Measurements from ENCODE around the gene LENEP.

DNA sequence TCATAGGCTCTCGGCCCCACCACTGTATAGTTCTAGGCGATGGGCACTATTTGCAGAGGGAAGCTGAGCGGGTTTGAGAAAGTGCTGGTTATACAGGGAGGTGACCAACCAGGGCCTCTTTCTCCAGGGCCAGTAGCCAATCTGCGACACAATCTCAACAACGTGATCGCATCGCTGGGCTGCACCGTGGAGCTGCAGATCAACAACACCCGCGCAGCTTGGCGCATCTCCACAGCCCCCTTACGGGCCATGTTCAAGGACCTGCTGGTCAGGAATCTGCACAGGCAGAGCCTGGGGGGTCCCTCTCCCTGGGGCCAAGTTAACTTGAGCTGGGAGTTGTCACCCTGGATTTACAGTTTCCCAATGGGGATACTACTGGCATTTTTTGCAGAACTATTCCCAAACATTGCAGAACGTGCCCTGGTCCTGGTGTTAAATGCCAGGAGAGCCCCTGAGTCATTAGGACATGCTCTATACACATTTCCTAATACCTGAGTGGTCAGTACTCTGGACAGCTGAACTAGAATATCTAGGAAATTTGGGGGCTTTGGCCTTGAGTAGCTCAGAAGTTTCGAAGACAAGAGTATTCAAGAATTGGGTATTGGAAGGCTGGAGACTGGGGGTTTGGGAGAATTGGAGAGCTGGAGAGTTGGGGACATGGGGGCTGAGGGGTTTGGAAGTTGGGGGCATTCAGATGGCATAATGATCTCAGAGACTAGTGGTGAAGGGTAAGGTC is 47.1 kb downstream of the LENEP start:
- TF ChIP-seq, protein P1, sequence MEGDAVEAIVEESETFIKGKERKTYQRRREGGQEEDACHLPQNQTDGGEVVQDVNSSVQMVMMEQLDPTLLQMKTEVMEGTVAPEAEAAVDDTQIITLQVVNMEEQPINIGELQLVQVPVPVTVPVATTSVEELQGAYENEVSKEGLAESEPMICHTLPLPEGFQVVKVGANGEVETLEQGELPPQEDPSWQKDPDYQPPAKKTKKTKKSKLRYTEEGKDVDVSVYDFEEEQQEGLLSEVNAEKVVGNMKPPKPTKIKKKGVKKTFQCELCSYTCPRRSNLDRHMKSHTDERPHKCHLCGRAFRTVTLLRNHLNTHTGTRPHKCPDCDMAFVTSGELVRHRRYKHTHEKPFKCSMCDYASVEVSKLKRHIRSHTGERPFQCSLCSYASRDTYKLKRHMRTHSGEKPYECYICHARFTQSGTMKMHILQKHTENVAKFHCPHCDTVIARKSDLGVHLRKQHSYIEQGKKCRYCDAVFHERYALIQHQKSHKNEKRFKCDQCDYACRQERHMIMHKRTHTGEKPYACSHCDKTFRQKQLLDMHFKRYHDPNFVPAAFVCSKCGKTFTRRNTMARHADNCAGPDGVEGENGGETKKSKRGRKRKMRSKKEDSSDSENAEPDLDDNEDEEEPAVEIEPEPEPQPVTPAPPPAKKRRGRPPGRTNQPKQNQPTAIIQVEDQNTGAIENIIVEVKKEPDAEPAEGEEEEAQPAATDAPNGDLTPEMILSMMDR (conservative IDR thresholded peaks at IDR 0.05 in 1 of 2, IDR thresholded peaks at IDR 0.05 in 1 of 2; ENCODE audit: low read depth in 1 of 2, low read length in 2 of 2): no peak
- no peak for TF ChIP-seq EZH2 (IDR thresholded peaks at IDR 0.05; ENCODE audit: low read length, missing control alignments)
